WERI-Rb-1 (cell line): ENCODE data around the gene BIRC7.

Source experiments
- DNase-seq: peaks from one replicate; pipeline ENCODE4 v3.0.0-alpha.2; 2020
- H3K27ac ChIP-seq: fragments of 250-450 bp; sonication (Bioruptor Pico); 2 replicates; pipeline ENCODE4 v1.5.1; 2020; ENCODE audit warnings: mild to moderate bottlenecking, moderate library complexity
- H3K27me3 ChIP-seq: fragments of 250-450 bp; sonication (Bioruptor Pico); 2 replicates; pipeline ENCODE4 v1.5.1; 2021; ENCODE audit warnings: mild to moderate bottlenecking, low read depth, moderate library complexity; ENCODE audit not compliant: insufficient read depth, severe bottlenecking
- H3K36me3 ChIP-seq: fragments of 250-450 bp; sonication (Bioruptor Pico); 2 replicates; pipeline ENCODE4 v1.5.1; 2020; ENCODE audit warnings: mild to moderate bottlenecking, moderate library complexity
- H3K4me3 ChIP-seq: 2 replicates; pipeline ENCODE4 v1.5.1; 2011; ENCODE audit warnings: low read depth, mild to moderate bottlenecking, control low read depth, low read length
- H3K9me3 ChIP-seq: fragments of 250-450 bp; sonication (Bioruptor Pico); 2 replicates; pipeline ENCODE4 v1.5.1; 2021; ENCODE audit warnings: mild to moderate bottlenecking, moderate library complexity; ENCODE audit not compliant: severe bottlenecking
- CTCF ChIP-seq: IDR thresholded peaks from 2 replicates; pipeline ENCODE4 v1.5.1; 2011; ENCODE audit warnings: low read depth, mild to moderate bottlenecking, control low read depth, inconsistent platforms, low read length

The BIRC7 gene

GRCh38 chr20:63269724-63270123 lies 34.0 kb downstream of the BIRC7 start:
- Histone ChIP-seq H3K27ac (no peak overlapping the region), H3K9me3 (no peaks in the 10 kb centered on the region), H3K36me3 (no peaks in the 10 kb centered on the region), H3K4me3 (no peak overlapping the region), H3K27me3 (no peaks in the 10 kb centered on the region)
- TF ChIP-seq CTCF: no peak
- DNase-seq: no peak

- H3K9me3 ChIP-seq: no peaks in the 10 kb centered on the region
Observed at GRCh38 chr20:63270606-63271325, 35.1 kb downstream of the BIRC7 start.

GRCh38 chr20:63272105-63273058 lies 36.7 kb downstream of the BIRC7 start, which contains the start of gene ARFGAP1:
TSS of gene ARFGAP1 (plus strand) at chr20:63272813. CDS start at chr20:63275581, 2,768 bp downstream.
- peak; percentile 89 for DNase-seq
- Histone ChIP-seq H3K27ac (peak within 1 kb of the TSS; percentile 72), H3K36me3 (peaks cover 17% of the 10 kb centered on the region), H3K4me3 (peak within 1 kb of the TSS; percentile 79), H3K27me3 (no peaks in the 10 kb centered on the region), H3K9me3 (no peaks in the 10 kb centered on the region)
- TF ChIP-seq CTCF: no peak

More at GRCh38 chr20:63270606-63271325, 35.1 kb downstream of the BIRC7 start:
- Histone ChIP-seq H3K27me3 (no peaks in the 10 kb centered on the region), H3K36me3 (peaks cover under 1% of the 10 kb centered on the region; the same call in 1 of the 2 replicates), H3K27ac (no peak overlapping the region), H3K4me3 (no peak overlapping the region)
- no peak for DNase-seq
- TF ChIP-seq CTCF: no peak

- Histone ChIP-seq H3K27ac (peak overlapping the region; percentile 72), H3K27me3 (no peaks in the 10 kb centered on the region), H3K36me3 (peaks cover 24% of the 10 kb centered on the region), H3K4me3 (peak overlapping the region; percentile 79), H3K9me3 (no peaks in the 10 kb centered on the region)
- TF ChIP-seq CTCF: no peak
- DNase-seq: no peak
Observed at GRCh38 chr20:63273059-63273579, 37.4 kb downstream of the BIRC7 start.

- Histone ChIP-seq H3K9me3 (no peaks in the 10 kb centered on the region), H3K27me3 (no peaks in the 10 kb centered on the region), H3K27ac (no peak overlapping the region), H3K4me3 (peak overlapping the region; percentile 79), H3K36me3 (peaks cover 28% of the 10 kb centered on the region)
- no peak for TF ChIP-seq CTCF
- no peak for DNase-seq
Observed at GRCh38 chr20:63273635-63274380, 38.1 kb downstream of the BIRC7 start.
